DMS114 treated with DMSO at 0.1 percent for 48 hours (cell line): ENCODE data around the gene PRKAG2.

ENCODE experiments used
- DNase-seq: peaks from one replicate; lab custom pipeline; 2025; ENCODE audit not compliant: unreplicated experiment; lab: John Stamatoyannopoulos, UW

The PRKAG2 gene

DNA sequence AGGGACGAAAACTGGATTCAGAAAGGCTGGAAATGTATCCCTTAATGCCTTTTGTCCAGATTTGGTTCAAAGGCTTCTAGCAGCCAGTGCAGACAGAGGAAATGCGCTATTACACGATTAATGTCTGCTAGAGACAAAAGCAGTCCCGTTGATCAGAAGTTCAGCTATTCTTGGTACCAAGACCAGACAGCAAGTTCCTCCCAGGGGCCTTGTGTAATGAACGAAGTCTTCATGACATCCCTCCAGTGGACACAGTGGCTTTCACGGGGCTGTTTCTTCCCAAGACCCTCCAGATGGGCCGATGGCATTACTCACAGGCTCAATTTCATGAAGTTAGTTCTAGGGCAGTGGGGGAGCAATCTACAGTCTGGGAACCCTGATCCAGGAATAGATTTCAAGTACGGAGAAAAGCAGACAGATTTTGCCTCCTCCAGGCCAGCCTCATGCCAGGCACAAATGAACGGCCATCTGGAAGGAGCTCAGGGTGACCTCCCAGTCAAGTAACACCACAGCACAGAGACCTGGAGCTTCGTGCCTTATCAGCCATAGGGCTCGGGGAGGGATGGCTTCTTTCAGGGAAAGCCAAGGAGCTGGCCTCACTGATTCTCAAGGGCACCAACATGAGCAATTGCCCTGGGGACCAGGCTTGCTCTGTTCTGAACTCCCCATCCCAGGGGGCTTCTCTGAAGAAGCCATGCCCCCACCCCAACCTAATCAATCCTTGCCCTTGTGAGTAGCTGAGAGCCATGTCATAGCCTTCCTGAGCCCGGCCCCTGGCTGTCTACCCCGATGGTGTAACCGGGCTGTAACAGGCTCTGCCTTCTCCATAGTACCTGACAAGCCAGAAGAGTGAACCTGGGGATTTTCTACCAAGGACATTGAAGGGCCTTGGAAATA lies 101.1 kb downstream of the PRKAG2 start:
- no peak for DNase-seq

DNA sequence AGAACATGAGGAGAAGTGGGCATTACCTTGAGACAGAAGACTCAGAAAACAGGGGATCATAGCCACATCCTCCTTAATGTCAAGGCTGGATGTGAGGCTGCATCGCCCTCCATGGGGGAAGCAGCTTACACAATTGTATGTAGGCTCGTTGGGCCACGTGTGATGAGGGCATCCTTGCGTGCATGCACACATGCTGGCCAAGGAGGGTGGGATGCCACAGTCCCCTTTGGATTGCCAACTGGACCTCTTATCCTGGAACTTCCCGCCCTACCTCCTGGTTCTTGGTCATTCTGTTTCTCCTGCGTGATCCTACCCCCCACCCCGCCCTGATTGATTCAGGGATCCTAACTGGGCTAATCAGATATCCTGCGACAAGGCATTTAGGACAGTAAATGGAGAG lies 102.0 kb downstream of the PRKAG2 start:
- DNase-seq, result no peak

DNA sequence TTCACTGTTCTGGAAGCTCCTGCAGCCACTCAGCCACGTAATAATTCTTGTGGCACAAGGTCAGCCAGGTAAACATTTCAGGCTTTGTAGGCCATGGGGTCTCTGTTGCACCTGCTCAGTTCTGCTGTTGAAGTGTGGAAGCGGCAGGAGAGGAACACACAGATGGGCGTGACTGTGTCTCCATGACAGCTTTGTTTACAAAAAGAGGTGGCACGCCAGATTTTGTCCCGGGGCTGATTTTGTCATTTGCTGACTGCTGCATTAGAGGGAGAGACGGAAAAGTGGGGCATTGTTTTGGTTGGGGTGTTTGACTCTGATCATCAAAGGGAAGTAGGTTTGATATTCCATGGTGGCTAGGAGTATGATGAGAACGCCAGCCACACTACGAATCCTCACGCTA lies 103.1 kb downstream of the PRKAG2 start:
- DNase-seq, result no peak

DNA sequence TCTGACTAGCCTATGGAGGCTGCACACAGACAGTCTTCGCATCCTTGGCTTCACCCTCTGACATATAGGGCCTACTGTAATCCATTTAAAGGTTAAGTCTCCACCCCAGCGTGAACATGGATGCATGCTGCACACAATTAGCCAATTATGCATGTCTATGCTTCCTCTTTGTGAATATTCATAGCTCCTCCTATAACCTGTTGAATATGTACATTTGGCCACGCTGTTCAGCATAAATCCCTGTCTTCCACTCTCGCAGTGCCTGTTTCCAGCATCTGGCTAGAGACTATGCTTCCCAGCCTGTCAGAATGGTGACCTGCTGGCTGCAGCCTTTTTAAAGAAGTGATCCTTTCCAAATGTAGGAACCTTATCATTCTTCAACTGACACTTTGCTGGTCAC lies 106.7 kb downstream of the PRKAG2 start:
- DNase-seq, result no peak

DNA sequence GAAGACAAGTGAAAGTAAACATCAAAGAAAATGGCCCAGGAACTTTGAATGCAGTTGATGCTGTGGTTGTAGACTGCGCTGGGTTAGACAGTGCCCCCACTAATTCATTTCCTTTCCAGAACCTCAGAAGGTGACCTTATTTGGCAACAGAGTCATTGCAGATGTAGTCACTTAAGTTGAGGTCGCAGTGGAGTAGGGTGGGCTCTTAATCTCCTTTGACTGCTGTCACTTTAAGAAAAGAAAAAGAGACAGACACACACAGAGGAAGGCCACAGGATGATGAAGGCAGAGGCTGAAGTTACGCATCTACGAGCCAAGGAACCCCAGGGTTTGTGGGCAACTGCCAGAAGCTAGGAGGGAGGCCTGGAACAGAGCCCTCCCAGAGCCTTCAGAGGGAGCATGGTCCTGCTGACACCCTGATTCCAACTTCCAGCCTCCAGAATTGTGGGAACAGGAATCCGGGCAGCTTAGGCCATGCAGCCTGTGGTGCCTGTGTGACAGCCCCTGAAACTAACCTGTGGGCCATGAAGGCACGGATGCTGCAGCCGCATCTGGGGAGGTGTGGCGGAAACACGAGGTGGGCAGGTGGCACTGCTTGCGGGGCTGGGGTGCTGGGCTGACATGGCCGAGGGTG lies 107.6 kb downstream of the PRKAG2 start:
- no peak for DNase-seq

DNA sequence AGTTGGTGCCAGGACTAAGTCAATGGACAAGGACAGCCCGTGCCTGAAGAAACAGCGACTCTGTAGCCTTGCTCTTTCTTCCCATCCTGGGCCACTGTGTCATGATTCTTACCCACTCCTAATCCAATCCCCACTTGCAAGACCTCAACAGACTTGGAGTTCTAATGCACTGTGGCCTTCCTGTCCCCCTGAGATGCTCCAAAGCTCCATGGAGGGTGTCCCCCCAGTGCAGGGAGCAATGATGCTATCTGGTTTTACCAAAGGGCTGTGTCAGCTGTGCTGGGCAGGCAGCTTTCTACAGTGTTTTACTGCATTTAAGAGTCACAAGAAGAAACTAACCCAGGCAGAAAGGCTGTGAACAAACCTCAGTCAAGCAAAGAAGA lies 108.1 kb downstream of the PRKAG2 start:
- DNase-seq, result no peak

DNA sequence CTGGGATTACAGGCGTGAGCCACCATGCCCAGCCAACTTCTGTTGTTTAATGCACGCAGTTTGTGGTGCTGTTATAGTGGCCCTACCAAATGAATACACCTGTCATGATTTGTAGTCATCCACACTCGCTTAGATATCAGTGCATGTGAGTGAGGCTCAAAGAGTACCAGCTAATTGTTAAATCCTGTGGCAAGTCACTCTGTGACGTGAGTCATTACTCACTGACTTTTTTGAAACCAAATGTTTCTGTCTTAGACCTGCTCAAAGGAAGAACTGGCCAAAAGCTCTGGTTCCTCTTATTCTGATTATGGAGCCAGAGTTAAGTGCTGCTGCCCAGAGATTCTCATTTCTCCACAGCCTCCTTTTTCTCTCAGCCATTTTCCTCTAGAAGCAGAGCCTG lies 109.4 kb downstream of the PRKAG2 start:
- no peak for DNase-seq

DNA sequence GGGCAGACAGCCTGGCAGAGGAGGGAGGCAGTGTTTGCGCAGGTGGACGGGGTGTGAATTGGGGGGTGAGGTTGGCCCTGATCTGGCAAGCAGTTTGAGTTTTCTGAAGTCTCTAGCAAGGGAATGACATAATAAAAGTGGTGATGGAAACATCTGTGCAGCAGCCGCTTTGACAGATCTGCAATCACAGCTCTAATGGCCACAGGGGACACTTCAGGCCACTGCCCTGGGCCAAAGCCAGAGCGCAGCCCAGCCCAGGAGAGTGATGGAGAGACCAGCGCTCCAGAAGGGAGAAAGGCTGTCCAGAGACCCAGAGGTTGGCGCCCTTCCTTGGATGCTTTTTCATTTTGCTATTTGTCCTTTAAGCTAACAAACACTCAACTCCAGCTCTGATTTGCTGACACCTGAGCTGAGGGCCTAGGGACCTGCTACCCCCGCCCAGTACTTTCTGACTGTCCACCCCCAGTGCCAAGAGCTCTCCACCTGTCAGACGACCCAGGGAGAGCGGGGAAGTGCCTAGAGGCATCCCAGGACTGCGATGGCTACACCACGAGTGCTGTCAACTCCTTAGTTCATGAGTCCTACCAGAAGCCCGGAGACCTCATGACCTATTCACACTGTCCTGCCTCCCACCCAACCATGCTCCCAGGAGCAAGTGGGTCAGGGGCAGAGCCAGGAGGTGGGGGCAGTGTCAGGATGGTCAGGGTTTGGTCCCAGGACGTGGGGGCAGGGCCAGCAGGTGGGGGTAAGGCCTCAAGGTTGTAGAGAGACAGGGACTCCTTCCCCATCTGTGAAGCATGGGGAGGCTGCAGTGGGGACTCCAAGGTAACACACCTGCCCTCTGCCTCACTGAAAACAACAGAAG lies 112.6 kb downstream of the PRKAG2 start:
- no peak for DNase-seq

DNA sequence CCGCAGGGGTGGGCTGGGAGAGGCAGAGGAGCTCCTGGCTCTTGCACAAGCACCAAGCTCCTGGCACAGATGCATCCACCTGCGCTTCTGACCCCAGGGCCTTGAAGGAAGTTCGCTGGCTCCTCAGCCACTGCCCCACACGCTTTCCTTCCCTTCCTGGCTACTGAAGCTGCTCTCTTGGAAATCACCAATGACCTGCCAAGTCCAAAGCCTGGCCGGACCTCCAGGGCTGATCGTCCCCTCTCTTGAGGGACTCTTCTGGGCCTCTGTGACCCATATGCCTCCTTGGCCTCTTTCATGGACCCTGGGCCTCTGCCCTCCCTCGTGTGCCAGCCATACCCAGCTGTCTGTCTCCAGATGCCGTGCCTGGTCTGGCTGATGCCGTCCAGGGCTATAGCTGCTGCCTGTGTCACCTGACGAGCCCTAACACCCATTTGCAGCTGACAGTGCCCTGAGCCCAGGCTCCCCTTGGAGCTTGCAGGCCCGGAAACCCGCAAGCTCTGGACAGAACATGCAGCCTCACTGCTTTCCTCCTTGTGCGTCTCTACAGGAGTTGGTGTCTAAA lies 113.4 kb downstream of the PRKAG2 start:
- no peak for DNase-seq

DNA sequence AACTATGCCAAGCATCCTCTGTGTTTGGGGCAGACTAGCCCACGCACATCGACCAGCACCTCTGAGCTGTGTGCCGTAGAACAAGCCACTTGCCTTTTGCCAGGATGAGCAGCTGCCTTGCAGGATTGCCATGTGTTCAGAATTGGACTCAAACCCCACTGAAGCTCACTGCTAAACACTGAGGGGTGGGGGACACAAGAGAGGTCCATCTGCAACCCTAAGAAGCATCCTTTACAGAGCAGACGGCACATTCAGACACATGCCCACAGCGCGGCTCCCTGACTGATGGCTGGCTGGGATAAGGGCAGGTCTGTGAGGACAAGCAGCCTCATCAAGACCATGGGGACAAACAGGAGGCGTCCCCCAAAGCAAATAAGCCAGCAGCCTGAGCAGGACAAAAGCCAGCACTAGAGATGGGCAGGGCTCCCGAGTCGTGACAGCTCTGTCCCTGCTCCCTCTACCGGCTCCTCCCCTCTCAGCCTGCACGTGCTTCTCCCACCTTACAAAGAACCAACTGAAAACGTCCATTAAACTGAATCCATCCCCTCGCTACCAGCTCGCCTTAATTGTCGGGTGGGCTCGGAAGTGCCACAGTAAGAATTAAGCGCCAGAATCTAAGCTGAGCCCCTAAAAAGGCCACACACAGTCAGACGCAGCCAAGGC lies 114.2 kb downstream of the PRKAG2 start:
- no peak for DNase-seq

DNA sequence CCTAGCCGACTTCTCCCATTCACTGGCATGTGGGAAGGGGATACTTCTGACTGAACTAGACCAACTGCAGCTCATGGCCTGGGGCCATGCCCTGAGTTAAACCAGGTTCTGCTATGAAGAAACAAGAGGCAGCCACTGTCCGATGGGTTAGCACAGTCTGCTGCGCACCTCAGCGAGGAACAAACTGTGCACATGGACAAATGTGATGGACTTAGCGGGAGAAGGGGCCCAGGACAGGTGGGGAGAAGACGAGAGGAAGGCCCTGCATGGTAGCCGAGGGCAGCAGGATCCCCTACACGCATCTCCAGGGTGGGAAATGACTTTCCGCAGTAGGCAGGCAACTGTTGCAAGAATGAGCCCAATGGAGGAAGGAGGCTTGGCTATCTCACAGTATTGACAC lies 115.0 kb downstream of the PRKAG2 start:
- DNase-seq, result no peak

DNA sequence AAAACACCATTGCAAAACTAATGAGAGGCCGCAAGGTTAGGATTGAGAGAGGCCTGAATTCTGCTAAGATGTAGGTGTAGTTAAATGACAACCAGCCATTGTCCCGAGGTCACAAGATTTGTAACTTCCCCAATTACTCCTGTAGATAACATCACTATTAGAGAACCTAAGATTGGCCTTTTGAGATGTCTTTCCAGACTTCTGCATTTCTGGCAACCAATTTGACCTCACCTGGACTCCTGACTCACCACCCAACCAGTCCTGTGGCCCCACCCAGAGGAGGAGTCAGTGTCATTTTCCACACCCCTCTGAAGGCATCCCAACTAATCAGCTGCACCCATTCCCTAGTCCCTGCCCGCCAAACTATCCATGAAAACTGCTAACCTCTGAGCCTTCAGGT lies 115.7 kb downstream of the PRKAG2 start:
- no peak for DNase-seq

DNA sequence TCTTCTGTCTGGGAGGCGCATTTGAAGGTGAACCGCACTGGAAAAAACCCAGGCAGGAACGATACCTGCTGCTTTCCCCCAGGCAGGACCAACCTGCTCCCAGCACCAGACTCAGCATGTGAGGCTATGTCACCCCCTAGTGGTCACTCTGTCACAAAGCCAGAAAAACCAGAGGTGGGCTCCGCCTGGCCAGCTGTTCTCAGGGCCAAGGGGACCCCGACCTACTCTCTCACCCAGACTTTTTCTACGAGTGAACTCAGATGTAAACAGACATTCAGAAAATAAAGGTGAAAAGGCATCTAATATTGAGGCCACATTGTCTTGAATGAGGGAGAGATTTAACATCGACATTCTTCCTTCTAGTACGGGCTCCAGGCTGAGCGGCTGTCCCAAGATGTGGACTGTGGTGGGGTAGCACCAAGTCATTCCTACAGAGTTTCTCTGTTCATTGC lies 117.3 kb downstream of the PRKAG2 start:
- peak; percentile 29 for DNase-seq

DNA sequence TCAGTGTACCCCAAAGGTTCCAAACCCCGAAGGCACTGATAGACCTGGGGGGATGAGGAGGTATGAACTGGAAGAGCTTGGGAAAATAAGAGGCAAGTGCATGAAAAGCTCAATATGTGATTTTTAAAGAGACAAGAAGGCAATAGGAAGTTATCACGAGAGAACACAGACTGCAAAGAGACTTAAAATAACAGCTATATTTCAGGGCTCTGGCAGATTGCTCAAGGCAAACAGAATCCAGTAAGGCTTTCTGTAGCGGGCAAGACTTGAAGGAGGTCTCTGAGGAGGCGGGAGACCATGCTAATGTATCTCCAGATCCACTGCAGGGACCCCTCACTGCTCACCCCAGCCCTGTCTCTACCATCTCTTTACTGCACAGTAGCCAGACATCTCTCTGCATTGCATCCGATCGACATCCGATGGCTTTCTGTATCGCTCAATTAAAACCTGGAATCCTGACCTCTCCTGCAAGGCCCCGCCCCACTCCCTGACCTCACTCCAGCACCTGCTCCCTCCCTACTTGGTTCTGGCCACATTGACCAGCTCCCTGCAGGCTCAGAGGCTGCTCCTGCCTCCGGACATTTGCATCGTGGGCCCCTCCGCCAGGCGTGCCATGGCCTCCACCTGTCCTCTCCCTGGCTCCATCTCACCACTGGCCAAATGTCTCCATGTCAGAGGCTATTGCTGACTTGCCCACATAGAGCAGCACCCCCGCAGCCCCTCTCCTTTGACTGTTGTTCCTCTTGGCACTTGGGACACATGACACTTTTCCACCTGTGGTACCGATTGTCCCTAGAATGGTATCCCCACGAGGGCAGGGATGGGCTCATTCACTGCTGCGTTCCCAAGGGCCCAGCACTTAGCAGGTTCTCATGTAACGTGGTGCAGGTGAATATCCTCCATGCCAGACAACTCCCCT lies 118.0 kb downstream of the PRKAG2 start:
- no peak for DNase-seq

DNA sequence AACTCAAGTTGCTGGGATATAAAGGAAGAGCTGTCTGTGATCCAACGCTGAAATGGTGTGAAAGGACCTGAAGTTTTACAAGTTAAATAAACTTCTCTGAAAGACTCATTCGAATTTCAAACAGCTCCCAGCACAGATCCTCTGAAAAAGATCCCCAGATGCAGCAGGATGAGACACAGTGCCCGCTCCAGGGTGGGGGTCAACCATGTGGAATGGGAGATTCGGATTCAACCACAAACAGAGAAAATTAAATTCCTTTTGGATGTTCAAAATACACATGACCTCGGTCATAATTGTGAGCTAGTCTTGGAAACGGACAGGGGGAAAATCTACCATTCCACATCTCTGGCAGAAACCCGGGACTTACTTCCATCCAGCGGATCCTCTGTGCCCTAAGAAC lies 119.6 kb downstream of the PRKAG2 start:
- DNase-seq, result no peak

DNA sequence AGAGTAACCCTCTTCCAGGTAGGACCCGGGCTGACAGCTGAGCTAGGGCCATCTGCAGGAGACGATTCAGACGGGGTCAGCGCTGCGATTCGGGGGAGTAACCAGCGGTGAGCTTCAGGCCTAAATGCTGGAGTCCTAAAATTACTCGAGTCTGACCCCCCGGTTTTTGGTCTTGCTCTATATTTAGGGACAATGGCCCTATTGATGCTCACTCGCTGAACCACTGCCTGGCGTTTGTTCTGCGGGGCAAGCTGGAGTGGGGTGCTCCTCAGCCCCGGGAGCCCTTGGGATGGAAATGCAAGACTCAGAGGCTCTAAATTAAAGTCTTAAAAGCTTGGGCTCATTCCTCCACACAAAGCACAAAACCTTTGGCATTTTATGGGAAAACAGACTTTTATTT lies 120.0 kb downstream of the PRKAG2 start:
- DNase-seq, result no peak

DNA sequence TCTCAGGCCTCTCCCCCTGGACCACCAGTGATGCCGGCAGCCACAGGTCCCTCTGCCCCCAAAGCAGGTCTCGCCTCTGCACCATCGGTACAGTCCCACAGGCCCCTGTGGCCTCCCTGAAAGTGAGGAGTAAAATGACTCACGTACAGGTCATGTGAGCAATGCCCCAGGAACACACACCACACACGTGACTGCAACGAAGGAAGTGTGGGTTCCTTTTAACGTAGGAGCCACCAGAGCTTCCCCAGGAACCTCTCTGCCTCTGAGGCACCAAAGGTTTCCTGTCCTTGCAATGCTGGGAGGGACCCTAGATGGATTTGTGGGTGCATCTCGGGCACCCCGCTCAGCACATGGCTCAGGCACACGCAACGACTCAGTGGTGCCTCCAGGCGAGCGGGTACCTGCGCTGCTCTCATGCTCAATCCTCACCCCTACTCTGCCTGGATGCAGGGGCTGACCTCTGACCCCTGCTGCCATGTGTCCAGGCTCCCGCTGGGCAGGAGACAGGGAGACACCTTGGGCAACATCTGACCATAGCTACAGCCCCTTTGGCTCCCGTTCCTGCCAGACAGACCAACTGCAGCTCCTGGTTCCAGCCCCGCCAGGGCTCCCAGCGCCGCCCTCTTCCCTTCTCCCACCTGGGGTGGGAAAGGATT lies 120.7 kb downstream of the PRKAG2 start:
- DNase-seq, result no peak

DNA sequence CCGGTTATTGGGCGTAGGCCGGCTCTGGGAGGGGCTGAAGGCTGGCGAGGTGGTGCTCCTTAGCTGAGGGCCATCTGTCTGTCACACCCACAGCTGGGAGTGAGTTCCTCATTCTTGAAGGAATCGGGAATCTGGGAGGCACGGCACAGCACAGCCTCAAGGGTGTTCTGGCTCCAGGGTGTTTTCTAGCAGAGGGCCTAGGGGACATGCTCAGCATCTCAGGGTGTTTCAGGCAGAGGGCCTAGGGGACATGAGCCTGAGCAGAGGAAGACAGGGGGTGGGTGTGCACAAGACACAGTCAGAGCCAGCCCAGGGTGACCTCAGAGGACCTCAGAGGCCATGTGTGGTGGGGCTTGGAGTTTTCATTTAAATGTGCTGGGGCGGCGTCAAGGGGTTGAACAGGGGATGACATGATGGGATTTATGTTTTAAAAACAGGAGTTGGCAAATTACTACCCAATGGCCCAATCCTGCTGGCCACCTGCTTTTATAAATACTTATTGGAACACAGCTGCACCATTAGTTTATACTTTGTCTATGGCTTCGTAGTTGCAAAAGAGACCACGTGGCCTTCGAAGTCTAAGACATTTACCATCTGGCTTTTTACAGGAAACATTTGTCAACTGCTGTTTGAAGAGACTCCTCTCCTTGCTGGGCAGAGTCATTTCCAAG lies 121.6 kb downstream of the PRKAG2 start:
- no peak for DNase-seq

DNA sequence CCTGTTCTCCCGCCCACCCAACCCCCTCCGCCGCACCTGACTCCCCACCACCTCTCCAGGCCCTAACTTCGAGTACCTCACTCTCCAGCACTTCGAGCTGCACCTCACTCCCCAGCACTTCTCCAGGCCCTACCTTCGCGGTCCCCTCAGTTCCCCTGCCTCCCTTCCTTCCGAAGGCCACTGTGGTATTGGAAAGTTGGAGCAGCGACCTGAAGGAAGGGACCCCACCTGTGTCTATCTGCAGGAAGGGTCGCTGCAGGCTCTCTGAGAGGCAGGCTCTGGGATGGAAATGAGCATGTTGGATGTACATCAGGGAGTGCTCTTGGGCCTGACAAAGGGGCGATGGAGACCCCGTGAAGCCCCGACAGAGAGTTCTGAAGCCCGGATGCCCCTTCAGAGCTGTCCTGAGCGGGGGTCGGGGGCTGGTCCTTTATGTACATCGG lies 122.2 kb downstream of the PRKAG2 start:
- no peak for DNase-seq
